DND-41 (cell line): ENCODE results near the gene ABLIM1.

Source experiments
- ATAC-seq: fragments of 200-7000 bp; cut with Tn5 transposase; 3 replicates; pipeline ENCODE4 v1.9.1; 2021; ENCODE audit warnings: low read depth; ENCODE audit not compliant: insufficient read depth
- DNase-seq: peaks from one replicate; pipeline ENCODE4 v3.0.0-alpha.2; 2020
- H2AFZ ChIP-seq: 2 replicates; pipeline ENCODE4 v1.6.0; 2012; ENCODE audit warnings: low read depth, low read length
- H3K27ac ChIP-seq: 2 replicates; pipeline ENCODE4 v1.5.1; 2012; ENCODE audit warnings: low read length, inconsistent platforms
- H3K27me3 ChIP-seq: fragments of 200-600 bp; sonication (generic); 2 replicates; pipeline ENCODE4 v1.6.0; 2012; ENCODE audit warnings: low read length, mild to moderate bottlenecking, inconsistent platforms; ENCODE audit not compliant: insufficient read depth, poor library complexity
- H3K36me3 ChIP-seq: 2 replicates; pipeline ENCODE4 v1.5.1; 2012; ENCODE audit warnings: low read length, inconsistent platforms; ENCODE audit not compliant: insufficient read depth
- H3K4me1 ChIP-seq: 2 replicates; pipeline ENCODE4 v1.5.1; 2012; ENCODE audit warnings: mild to moderate bottlenecking, low read length; ENCODE audit not compliant: insufficient read depth
- H3K4me2 ChIP-seq: 2 replicates; pipeline ENCODE4 v1.6.0; 2012; ENCODE audit warnings: mild to moderate bottlenecking, moderate library complexity, low read length, inconsistent platforms; ENCODE audit not compliant: insufficient read depth
- H3K4me3 ChIP-seq, 2 experiments: fragments of 200-600 bp in 1 of 2; shearing (Covaris generic) in 1 of 2; 2 replicates each; pipeline ENCODE4 v1.5.1; 2012 to 2016; ENCODE audit warnings: inconsistent platforms in 2 of 2, low read length in 2 of 2, mild to moderate bottlenecking in 2 of 2, low read depth in 1 of 2, moderate library complexity in 1 of 2
- H3K79me2 ChIP-seq: 2 replicates; pipeline ENCODE4 v1.6.0; 2012; ENCODE audit warnings: low read length, inconsistent platforms; ENCODE audit not compliant: insufficient read depth
- H3K9ac ChIP-seq: 2 replicates; pipeline ENCODE4 v1.6.0; 2012; ENCODE audit warnings: low read depth, mild to moderate bottlenecking, inconsistent platforms, low read length, moderate library complexity
- H3K9me3 ChIP-seq: 2 replicates; pipeline ENCODE4 v1.5.1; 2012; ENCODE audit warnings: low read length, moderate library complexity, mild to moderate bottlenecking, inconsistent platforms; ENCODE audit not compliant: insufficient read depth, severe bottlenecking
- H4K20me1 ChIP-seq: 2 replicates; pipeline ENCODE4 v1.6.0; 2012; ENCODE audit warnings: low read length; ENCODE audit not compliant: insufficient read depth
- EZH2 ChIP-seq: IDR thresholded peaks from 3 replicates; pipeline ENCODE4 v1.6.1; 2012; ENCODE audit warnings: borderline replicate concordance, low read depth, mild to moderate bottlenecking, moderate library complexity, low read length, inconsistent platforms; ENCODE audit not compliant: severe bottlenecking
- TF ChIP-seq, protein P1 (sequence below): IDR thresholded peaks from 2 replicates; pipeline ENCODE4 v1.5.1; 2012; ENCODE audit warnings: borderline replicate concordance, low read length, moderate library complexity, mild to moderate bottlenecking; ENCODE audit not compliant: poor library complexity, severe bottlenecking; ENCODE audit errors: extremely low read depth

ABLIM1 gene

DNA sequence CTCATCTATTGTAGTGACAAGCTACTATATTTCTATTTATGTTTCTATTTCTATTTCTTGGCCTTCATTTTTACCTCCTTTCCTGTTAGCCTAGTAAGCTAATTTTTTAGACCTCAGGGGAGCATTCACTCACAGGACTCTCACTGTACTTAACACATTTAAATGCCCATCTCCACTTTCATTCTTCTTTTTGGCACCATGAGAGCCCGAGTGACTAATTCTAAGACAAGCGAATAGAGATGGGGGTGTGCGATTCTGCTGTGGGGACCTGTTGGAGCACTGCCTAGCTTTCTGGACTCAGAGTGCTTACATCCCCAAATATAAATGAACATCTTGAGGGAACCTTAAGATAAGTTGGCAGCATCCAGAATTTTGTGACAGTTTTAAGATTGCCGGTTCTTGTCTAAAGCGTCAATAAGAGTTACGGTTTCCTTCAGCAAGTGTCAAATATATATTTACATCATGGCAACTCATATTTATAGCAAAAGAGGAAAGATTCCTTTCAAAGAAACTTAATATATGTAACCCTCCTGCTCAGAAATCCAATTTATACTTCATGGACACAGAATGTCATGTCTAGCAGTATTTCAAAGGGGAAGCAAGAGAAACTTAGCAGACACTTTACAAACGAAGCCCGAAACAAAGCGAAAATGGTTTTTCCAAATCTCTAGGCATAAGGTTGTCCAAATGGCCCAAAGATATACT is 199.7 kb downstream of the ABLIM1 start:
- ATAC-seq, result no peak
- no peaks in the 10 kb centered on the region for H4K20me1 ChIP-seq
- no peak overlapping the region for H3K27ac ChIP-seq
- H3K4me2 ChIP-seq, result no peak overlapping the region
- DNase-seq, result no peak
- H3K9me3 ChIP-seq, result no peaks in the 10 kb centered on the region
- no peaks in the 10 kb centered on the region for H3K36me3 ChIP-seq
- H3K27me3 ChIP-seq, result peaks cover 7% of the 10 kb centered on the region
- no peak overlapping the region for H3K4me3 ChIP-seq
- no peak for TF ChIP-seq EZH2
- TF ChIP-seq, protein P1, sequence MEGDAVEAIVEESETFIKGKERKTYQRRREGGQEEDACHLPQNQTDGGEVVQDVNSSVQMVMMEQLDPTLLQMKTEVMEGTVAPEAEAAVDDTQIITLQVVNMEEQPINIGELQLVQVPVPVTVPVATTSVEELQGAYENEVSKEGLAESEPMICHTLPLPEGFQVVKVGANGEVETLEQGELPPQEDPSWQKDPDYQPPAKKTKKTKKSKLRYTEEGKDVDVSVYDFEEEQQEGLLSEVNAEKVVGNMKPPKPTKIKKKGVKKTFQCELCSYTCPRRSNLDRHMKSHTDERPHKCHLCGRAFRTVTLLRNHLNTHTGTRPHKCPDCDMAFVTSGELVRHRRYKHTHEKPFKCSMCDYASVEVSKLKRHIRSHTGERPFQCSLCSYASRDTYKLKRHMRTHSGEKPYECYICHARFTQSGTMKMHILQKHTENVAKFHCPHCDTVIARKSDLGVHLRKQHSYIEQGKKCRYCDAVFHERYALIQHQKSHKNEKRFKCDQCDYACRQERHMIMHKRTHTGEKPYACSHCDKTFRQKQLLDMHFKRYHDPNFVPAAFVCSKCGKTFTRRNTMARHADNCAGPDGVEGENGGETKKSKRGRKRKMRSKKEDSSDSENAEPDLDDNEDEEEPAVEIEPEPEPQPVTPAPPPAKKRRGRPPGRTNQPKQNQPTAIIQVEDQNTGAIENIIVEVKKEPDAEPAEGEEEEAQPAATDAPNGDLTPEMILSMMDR, result no peak
- H3K79me2 ChIP-seq, result no peaks in the 10 kb centered on the region
- H2AFZ ChIP-seq, result no peak overlapping the region
- H3K9ac ChIP-seq, result no peak overlapping the region
- H3K4me1 ChIP-seq, result no peaks in the 10 kb centered on the region

DNA sequence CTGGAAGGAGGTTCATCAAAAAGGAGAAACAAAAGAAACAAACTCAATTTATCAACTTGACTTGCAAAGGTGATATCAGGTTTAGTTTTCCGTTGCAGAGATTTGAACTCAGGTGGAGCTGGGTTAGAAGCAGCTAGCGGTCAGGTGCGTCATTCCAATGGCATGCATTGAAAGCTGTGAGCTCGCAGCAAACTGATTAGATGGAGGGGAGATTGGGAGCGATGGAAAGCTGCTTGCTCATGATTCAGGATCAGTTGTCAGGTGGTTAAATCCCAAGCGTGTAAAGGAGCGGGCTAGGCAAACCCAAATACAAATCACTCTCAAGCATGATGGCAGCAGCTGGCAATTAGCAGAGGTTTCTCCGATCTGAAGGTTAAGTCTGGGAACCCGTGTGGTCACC is 204.5 kb downstream of the ABLIM1 start:
- ATAC-seq, result no peak
- Histone ChIP-seq H3K27ac (no peak overlapping the region), H3K4me1 (no peaks in the 10 kb centered on the region)

GRCh38 chr10:114448897-114449296 is 209.2 kb downstream of the ABLIM1 start:
- no peak for DNase-seq
- Histone ChIP-seq H3K27ac (no peak overlapping the region), H3K36me3 (no peaks in the 10 kb centered on the region), H2AFZ (no peak overlapping the region), H3K4me1 (no peaks in the 10 kb centered on the region), H3K4me3 (no peak overlapping the region), H3K4me2 (no peak overlapping the region), H3K9me3 (no peaks in the 10 kb centered on the region), H3K27me3 (peaks cover 5% of the 10 kb centered on the region), H3K79me2 (no peaks in the 10 kb centered on the region), H3K9ac (no peak overlapping the region), H4K20me1 (no peaks in the 10 kb centered on the region)
- TF ChIP-seq EZH2, result no peak
- TF ChIP-seq, protein P1, result no peak
- ATAC-seq, result no peak

More for the DNA sequence above, 204.5 kb downstream of the ABLIM1 start:
- no peak overlapping the region for H3K4me2 ChIP-seq
- DNase-seq, result no peak
- no peaks in the 10 kb centered on the region for H4K20me1 ChIP-seq
- no peaks in the 10 kb centered on the region for H3K79me2 ChIP-seq
- H2AFZ ChIP-seq, result no peak overlapping the region
- H3K27me3 ChIP-seq, result peaks cover 9% of the 10 kb centered on the region
- H3K9ac ChIP-seq, result no peak overlapping the region
- no peak overlapping the region for H3K4me3 ChIP-seq
- TF ChIP-seq, protein P1, result no peak
- TF ChIP-seq EZH2, result no peak
- H3K9me3 ChIP-seq, result no peaks in the 10 kb centered on the region
- no peaks in the 10 kb centered on the region for H3K36me3 ChIP-seq
